Esophagus squamous epithelium (tissue), 4 donors: ENCODE data around the gene FN3KRP.
"Not testable (repeated sequence)": the region's sequence is repeated elsewhere in the genome, so short reads cannot be mapped to it uniquely, and the experiment has no call there.

ENCODE experiments used
- CTCF ChIP-seq, 6 experiments: fragments of 450-650 bp in 4 of 6; fragments of 200-600 bp in 2 of 6; sonication (generic) in 2 of 6; IDR thresholded peaks; one replicate each; pipeline ENCODE4 v1.5.1; 2016 to 2019; ENCODE audit warnings: antibody characterized with exemption in 6 of 6, mild to moderate bottlenecking in 4 of 6, moderate library complexity in 4 of 6
- POLR2A ChIP-seq, 4 donors: fragments of 450-650 bp; IDR thresholded peaks; one replicate each; pipeline ENCODE4 v1.6.1; 2017; ENCODE audit warnings: antibody characterized with exemption in 4 of 4, mild to moderate bottlenecking in 4 of 4, moderate library complexity in 3 of 4

- TF ChIP-seq CTCF, POLR2A (IDR thresholded peaks at IDR 0.05): not testable (repeated sequence)
Observed at GRCh38 chr17:82744736-82745135, 28.2 kb downstream of the FN3KRP start.
